HG02981 (cell line): Measurements from ENCODE around the gene PON1.

Experiments
- ATAC-seq: cut with Tn5 transposase; IDR thresholded peaks from one replicate; pipeline ENCODE4 v1.9.1; 2021; ENCODE audit warnings: mild to moderate bottlenecking, moderate library complexity; ENCODE audit not compliant: unreplicated experiment

The PON1 gene

DNA sequence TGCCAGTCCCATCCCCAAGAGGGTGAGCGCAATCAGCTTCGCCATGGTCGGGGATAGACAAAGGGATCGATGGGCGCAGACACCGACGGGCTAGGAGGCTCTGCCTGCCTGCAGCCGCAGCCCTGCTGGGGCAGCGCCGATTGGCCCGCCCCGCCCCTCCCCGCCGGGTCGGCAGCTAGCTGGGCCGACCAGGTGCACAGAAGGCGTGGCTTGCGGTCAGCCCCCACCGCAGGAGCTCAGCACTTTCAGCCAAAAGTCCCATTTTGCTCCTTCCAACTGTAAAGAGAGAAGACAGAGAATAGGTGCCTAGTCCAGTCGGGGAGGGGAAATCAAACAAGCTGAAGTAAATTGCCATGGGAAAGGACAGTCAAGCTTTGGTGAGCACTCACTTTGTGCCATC, at the start of gene PON1:
Gene PON1 (minus strand): TSS at position 102 of the 400 bp plus-strand sequence. CDS start 57 bp downstream, at position 45.
- ATAC-seq = peak; percentile 46

DNA sequence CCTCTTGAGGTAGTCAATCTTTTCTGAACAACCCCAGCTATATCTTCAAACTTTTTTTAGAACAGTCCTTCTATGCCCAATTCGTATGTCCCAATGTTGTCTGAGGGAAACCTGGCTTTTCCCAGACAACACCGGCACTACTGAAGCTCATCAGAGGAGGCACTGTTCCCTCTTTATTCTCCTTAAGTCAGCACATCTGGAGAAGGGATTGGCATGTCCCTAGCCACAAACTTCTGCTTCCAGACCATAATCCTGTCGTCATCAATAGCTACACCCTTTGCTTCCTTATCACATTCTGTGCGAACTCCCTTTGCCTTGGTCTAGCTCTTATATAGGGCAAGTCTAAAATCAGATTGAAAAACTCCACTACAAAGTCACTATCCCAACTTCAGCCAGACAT, 49.0 kb upstream of the PON1 start:
- no peak for ATAC-seq

DNA sequence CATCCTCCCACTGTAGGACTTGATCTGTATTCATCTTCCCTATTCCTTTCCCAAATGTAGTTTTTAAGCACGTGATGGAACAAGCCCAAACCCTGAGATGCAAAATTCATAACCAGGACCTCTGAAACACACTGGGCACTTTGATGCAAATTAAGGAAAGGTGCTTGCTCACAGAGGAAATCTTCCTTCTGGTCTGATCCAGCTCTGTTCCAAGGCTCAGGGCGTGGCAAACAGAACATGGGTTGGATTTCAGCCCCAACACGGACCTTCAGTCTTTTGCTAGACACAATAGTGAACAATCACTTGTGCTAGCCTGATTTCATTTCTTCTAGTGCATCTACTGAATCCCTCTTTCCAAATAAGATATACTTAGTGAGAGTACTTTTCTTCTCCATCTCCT, 43.9 kb upstream of the PON1 start:
- no peak for ATAC-seq

DNA sequence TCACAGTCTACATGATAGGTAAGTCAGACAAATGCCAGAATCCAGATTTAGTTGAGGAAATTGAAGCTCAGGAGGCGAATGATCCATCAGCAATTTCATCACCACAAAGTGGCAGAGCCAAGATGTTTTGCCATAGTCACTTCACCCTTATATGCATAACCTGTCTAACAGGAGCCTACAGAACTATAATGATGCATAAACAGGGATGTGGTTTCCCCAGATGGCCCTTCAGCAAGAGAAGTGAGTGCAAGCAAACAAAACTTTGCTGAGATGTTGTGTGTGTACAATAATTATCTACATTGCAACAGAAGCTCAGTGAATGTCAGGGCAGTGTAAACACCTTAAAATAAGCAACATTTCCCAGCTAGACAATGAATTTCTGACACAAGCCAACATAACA, 43.3 kb upstream of the PON1 start:
- no peak for ATAC-seq

DNA sequence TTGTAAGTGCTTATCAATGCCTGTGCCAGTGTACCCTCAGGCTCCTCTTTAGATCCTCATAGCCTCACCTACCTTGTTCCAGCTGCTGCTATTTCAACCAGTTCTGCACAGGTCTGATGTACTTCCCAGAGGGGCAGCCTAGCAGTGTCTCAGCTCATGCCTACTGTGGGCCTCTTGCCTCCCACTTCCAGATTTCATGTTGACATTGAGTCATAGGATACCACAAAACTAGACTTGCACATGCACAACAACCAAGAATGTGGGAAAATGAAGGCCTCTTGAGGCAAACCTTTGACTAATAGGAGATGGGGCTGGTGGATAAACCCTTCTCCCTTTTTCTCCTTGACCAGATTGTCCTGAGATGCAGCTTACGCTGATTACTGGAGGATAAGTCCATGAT, 40.8 kb upstream of the PON1 start:
- ATAC-seq = no peak

DNA sequence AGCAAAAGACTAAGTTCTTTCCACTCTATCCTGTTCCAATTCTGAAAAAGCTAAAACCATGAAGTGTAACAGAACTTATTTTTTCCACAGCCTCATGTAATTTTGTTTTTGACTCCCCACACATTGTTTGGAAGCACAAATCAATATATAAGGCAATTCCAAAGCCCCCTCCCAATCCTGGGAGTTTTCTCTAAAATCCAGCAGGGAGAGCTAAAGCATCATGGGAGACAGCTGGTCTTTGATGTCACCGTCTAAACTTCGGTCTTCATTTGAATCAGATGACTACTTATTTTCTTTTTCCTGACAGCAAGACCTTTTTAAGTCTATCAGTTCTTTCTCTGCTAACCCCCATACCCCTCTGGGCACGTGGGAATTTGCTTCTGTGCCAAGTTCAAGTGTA, 33.3 kb upstream of the PON1 start:
- ATAC-seq = no peak

DNA sequence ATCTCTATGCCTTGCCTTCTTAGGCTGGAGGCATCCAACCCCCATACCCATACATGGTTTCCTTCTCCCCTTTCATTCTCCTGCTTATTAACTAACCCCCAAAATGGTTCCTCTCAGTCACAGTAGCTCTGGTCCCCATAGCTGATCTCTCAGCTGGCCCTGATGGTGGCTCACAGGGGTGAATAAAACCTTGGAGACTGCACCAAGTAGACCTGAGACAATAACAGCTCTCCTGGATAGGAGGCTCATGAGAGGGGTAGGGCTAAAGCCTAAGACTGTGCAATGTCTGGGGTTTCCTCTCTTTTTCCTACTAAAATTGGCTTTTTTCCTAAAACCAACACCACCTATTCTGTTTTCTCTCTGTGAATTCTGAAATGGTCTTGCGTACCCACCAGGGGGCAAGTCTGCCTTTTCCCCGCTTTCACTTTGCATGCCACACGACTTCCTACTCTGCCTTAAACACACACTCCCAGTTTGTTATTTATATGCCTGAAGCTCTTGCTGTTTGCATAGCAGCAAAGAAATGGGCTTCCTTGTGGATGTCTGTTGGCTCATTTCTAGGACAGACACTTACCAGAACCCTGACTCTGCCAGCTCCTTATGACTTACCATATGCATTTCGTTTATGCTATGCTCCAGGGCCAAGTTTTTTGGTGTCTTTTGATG, 18.4 kb upstream of the PON1 start:
- ATAC-seq = no peak

DNA sequence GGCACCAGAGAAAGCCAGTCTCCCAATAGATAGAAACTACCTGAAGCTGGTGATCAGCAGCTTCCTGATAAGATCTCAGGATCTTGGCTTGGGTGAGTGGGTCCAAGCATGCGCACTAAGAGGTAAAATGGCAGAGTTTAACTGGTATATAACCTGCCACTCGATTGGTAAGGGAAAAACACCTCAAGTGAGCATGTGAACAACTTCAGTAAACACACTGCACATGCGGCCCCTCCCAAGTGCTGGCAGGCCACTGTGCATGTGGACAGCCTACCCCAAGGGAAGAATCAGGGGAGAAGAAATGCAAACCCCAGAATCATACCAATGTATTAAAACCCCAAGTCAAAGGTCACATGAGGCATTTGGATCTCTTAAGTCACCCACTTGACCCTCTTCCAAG, 17.7 kb upstream of the PON1 start:
- no peak for ATAC-seq

DNA sequence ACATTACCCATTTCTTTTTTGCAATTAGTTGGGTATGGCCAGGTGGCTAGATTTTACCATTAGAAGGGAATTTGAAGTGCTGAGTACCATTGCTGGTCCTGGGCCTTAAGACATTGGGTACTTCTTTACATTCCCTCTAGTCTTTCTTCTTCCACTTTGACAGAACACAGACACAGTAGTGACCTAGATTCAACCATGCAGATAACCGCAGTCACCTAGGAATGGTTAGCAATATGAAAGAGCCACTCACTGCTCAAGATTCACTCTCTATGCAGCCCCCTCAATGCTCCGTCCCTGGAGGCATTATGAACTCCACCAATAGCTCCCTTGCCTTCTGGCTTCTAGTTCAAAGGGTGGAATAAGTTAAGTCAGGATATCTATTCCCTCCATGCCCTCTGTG, 16.2 kb upstream of the PON1 start:
- no peak for ATAC-seq

DNA sequence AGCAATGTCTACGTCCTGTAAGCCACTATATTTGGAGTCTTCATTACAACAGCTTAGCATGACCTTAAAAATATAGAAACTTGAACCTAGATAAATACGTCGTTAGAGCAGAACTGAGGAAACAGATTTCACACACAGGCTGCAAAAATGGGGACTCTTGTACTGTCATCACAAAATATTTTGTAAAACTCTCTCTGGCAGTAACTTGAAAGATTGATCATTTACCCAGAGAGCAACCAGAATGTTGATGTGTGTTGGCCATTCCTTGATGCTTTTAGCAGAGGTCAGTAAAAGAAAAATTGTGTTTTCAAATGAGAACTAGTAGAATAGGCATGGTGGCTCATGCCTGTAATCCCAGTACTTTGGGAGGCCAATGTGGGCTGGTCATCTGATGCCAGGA, 14.5 kb upstream of the PON1 start:
- ATAC-seq = no peak

DNA sequence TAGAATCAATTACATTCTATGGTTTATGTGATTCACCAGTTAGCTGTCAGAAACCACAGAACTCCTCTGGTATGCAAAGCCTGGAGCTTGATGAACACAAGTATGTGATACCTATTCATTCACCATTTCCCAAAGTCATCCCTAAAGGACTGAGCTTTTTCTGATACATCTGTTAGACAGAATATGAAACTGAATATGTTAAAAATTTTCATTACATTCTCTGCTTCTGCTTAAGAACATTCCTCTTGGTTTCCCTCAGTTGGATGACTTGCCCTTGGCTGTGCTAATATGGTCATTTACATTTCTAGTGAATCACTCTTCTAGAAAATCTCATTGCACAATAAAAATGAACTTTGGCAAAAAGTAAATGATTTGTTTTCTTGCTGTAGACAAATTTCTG, 10.8 kb upstream of the PON1 start:
- no peak for ATAC-seq

DNA sequence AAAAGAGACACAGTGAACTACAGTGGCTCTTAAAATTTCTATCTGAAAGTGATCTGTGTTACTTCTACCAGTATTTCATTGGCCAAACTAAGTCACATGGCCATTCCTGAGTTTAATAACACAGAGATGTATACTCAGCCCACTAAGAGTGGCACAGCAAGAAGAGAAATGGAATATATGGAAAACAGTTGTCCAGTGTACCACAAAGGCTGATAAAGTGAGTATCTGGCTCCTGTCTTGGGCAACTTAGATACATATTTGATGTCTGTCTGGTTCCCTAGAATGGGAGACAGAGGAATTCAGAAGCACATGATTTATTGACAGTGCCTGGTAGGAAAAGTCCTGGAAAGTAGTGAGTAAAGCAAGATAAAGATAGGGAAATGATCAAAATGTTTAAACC, 10.1 kb upstream of the PON1 start:
- ATAC-seq = no peak

DNA sequence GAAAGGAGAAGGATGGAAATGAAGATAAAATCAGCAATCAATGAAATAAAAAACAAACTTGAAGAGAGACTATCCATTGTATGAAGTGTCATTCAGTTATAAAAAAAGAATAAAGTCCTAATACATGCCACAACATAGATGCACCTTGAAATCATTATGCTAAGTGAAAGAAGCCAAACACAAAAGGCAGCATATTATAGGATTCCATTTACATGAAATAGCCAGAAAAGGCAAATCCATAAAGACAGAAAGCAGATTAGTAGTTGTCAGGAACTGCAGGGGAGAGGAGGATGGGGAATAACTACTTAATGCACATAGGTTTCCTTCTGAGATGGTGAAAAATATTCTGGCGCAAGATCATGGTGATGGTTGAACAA, 6.6 kb upstream of the PON1 start:
- ATAC-seq = peak; percentile 26

DNA sequence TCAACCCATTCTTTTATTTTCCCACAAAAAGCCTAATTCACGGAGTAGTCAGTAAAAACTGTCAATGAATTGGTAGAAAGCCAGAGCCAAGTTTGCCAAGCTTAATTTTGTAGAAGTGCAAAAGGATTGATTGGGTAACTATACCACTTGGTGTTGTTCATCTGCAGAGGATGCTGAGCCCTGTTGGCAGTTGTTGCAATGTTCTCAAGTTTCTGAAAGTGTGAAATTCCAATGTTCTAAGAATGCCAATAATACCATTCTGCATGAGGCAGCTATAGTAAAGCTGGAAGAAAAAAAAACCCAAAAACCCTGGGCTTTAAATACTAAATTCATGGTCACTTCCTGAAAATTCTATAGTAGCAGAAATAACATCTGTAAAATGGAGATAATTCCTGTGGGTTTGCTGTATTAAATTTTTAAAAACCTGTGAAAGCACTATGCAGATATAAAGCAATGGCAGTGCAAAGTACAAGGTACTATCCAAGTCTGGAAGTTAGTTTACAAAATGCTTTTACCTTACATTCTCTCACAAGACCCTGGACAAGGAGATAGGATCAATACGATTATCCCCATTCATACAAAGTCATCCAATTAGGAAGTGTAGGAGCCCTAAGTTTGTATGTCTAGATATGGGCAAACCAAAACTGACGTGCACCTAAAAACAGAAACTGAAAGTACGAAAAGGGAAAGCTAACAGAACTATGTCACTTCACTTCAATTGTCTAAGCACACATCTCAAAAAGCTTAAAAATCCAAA, 6.0 kb upstream of the PON1 start:
- peak; percentile 98 for ATAC-seq

DNA sequence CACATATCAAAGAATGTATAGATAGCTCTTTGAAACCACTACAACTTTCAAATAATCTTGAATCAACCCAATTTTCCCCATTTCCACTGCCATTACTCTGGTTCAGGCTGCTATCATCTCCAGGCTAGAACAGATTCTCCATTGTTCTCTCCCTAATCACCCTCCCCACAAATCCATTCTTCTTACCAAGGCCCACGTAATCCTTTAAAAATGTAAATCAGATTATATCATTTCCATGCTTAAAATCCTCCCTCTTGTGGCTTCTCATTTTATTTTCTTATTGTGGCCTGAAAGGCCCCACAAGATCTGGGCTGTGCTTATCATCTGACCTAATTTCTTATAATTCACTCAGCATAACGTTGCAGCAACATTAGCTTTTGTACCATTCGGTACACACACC, 3.0 kb upstream of the PON1 start:
- no peak for ATAC-seq

DNA sequence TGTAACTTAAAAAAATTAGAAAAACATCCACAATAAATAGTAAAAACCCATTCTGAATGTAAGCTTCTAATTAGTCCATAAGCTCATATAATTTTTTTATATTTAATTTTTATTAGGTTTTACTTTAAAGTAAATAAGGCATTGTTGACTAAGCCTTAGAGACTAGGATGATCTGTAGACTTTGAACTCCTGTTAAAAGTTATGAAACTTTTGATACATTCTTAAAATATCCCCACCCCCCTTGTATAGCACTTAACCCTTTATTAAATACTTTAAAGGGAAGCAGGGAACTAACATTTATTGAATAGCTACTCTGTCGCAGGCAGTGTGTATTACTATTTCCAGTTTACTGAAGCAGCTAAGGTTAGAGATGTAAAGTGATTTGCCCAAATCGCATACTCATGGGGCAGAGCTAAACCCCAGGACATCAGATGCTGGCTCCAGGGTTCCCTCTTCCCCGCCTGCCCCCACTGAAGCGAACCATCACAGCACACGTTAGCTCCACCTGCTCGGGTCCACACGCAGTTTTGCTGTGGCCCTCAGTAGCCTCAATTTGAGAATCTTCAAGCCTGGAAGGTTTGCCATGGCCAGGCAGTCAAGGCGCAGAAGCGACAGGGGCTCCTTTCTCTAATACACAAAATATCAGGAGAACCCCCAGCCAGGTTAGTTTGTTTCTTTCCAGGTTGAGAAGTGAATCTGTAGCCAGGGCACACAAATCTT, 762 bp downstream of the PON1 start:
- no peak for ATAC-seq

DNA sequence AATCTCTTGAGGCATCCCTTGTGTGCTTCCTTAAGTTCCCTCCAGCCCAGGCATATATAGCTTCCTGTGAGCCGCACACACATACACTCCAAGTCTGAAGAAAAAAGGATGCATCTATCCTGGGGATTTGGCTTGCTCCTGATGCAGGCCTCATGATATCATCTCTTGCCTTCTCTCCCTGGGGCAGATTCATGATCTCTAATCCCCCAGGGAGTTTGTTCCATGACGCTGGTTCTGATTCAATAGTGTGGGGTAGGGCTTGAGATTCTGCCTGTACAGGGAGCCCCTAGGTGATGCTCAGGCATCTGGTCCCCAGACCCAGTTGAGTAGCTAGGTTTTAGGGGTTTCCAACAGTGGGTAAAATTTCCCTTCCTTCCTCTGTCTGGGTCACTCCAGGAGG, 1.5 kb downstream of the PON1 start:
- no peak for ATAC-seq

DNA sequence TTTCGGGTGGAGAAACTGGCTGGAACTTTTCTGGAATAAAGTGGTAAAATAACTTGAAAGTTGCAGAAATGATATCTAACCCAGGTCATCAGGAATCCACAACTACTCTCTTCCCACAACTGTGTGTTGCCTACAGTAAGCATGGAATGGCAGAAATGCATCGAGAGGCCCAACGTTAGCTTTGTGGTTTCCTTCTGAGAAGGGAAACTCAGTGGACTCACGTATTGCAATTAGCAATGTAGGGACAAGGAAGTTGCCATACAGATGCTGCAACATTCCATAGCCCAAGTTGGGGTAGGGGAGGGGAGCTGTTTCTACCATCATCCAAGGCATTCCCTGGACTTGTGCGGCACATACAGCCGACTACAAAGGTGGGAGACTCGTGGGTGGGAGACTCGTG, 1.9 kb downstream of the PON1 start:
- no peak for ATAC-seq

DNA sequence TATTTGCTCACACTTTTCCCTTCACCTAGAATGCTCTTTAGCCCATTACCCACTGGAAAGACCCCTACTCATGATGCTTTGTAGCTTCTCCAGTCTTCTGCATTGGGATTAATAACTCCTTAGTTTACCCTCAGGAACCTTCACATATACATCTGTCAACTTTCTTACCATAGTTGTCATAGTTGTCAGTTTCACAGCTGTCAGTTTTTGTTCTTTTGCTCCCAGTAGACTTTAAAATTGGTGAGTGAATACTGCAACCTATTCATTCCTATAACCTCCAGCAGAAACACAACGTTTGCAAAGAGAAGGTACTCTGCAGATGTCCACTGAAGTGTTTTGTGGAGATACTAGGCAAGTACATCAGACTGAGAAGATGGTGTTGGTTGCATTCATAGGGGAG, 2.6 kb downstream of the PON1 start:
- ATAC-seq = no peak

DNA sequence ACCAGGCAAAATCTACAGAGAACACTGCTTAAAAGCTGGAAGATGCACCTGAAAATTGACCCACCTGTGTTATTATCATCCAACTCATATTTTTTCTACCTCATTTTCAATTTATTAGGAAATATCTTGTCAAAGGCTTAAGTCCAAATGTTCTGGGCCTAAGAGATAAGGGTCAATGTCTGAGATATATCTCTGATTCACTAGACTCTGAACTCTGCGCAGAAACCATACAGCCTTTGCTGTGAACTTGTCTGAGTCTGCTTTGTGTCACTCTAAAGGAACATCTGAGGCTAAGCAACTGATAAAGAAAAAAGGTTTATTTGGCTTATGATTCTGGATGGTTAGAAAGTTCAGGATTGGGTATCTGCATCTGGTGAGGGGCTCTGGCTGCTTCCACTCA, 3.7 kb downstream of the PON1 start:
- no peak for ATAC-seq

DNA sequence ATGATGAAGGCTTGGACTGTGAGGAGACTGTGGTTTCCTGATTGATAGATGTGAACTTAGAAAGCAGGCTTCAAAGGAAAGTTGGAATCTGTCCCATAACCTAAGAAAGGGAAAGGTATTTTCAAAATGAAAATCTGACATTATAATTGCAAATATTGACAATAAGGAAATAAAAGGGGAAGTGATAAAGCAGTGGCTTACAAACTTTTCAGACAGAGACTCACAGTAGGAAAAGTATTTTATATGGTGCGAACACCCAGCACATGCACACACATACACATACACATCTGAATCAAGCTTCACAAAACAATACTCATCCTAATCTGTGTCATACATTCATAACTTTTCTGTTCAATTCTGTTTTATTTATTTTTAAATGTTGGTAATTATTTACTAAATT, 4.8 kb downstream of the PON1 start:
- no peak for ATAC-seq

DNA sequence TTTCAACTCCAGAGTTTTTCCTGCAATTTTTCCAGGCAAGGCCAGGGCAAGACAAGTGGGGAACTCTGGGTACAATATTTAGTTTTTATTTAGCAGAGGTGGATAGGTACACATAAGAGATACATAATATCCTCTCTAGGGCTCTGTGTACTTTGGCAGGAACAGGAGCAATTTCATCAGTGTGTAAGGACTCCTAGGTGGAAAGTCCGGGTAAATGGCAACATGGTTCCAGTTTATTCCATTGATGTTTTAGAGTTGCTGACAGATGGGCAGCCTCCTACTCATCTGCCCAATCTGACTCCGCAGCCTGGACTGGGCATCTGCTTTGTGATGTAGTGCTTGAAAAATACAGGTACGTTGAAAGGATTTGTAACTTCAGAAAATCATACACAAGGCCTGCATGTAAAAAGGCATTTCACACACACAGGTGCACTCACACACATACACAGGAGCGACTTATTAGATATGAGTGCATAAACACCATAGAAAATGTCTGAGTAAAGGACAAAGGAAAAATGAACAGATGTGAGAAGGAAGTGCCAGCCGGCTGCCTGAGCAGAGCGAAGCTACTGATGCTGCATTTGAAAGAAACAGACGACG, 5.7 kb downstream of the PON1 start:
- no peak for ATAC-seq
